Neural cell (in vitro differentiated cells): ENCODE data around the gene CLCN5. TPM values are rescaled to one million over a fixed set of nuclear protein-coding genes. Genes with fewer than 3 reads are reported as not detected.

Source experiments
- H2AFZ ChIP-seq: fragments of 200-600, 300-800 bp; sonication (generic), shearing (Covaris generic); 2 replicates; pipeline ENCODE4 v1.6.0; 2014; ENCODE audit warnings: low read depth, mild to moderate bottlenecking, antibody characterized with exemption, low read length, moderate library complexity
- H3F3A ChIP-seq: fragments of 200-600 bp; shearing (Covaris generic); 2 replicates; pipeline ENCODE4 v1.6.1; 2016; ENCODE audit warnings: mild to moderate bottlenecking, moderate library complexity, mixed read lengths, antibody characterized with exemption, low read length; ENCODE audit not compliant: insufficient read depth, poor library complexity, severe bottlenecking
- H3K27ac ChIP-seq: fragments of 200-600, 300-800 bp; sonication (generic), shearing (Covaris generic); 2 replicates; pipeline ENCODE4 v1.5.1; 2014; ENCODE audit warnings: mild to moderate bottlenecking, low read length, moderate library complexity
- H3K27me3 ChIP-seq: fragments of 300-800, 200-600 bp; sonication (generic), shearing (Covaris generic); 2 replicates; pipeline ENCODE4 v1.6.0; 2014; ENCODE audit warnings: mild to moderate bottlenecking, low read depth, low read length, moderate library complexity; ENCODE audit not compliant: insufficient read depth
- H3K36me3 ChIP-seq: fragments of 300-800, 200-600 bp; sonication (generic), shearing (Covaris generic); 2 replicates; pipeline ENCODE4 v1.5.1; 2014; ENCODE audit warnings: mild to moderate bottlenecking, antibody characterized with exemption, low read length, moderate library complexity; ENCODE audit not compliant: insufficient read depth
- H3K4me2 ChIP-seq: fragments of 300-800, 200-600 bp; sonication (generic), shearing (Covaris generic); 2 replicates; pipeline ENCODE4 v1.6.0; 2014; ENCODE audit warnings: mild to moderate bottlenecking, low read length
- H3K4me3 ChIP-seq: fragments of 300-800, 200-600 bp; sonication (generic), shearing (Covaris generic); 2 replicates; pipeline ENCODE4 v1.5.1; 2014; ENCODE audit warnings: mild to moderate bottlenecking, low read length, moderate library complexity
- H3K79me2 ChIP-seq: fragments of 200-600 bp; shearing (Covaris generic); replicated peaks from 2 replicates; pipeline ENCODE4 v1.6.0; 2014; ENCODE audit warnings: mild to moderate bottlenecking, low read length, moderate library complexity; ENCODE audit not compliant: insufficient read depth
- H3K9ac ChIP-seq: fragments of 300-800, 200-600 bp; sonication (generic), shearing (Covaris generic); 2 replicates; pipeline ENCODE4 v1.6.1; 2016; ENCODE audit warnings: mild to moderate bottlenecking, low read length, mixed read lengths
- H3K9me2 ChIP-seq: fragments of 200-600 bp; shearing (Covaris generic); 2 replicates; pipeline ENCODE4 v1.6.1; 2016; ENCODE audit warnings: mild to moderate bottlenecking, low read length, mixed read lengths; ENCODE audit not compliant: insufficient read depth
- H3K9me3 ChIP-seq: fragments of 200-600, 300-800 bp; sonication (generic), shearing (Covaris generic); 2 replicates; pipeline ENCODE4 v1.6.1; 2016; ENCODE audit warnings: mild to moderate bottlenecking, mixed run types, low read length, moderate library complexity, mixed read lengths
- H4K20me1 ChIP-seq: fragments of 200-600 bp; shearing (Covaris generic); 2 replicates; pipeline ENCODE4 v1.6.1; 2016; ENCODE audit warnings: mild to moderate bottlenecking, mixed run types; ENCODE audit not compliant: insufficient read depth
- EP300 ChIP-seq: fragments of 450-650 bp; conservative IDR thresholded peaks from 2 replicates; pipeline ENCODE4 v1.6.1; 2014; ENCODE audit warnings: antibody characterized with exemption, mild to moderate bottlenecking, moderate library complexity; ENCODE audit not compliant: poor library complexity, severe bottlenecking
- EZH2 ChIP-seq: fragments of 200-600, 300-800 bp; shearing (Covaris generic), sonication (generic); IDR thresholded peaks from 2 replicates; pipeline ENCODE4 v1.6.1; 2014; ENCODE audit warnings: antibody characterized with exemption, low read length, borderline replicate concordance, mild to moderate bottlenecking; ENCODE audit not compliant: insufficient read depth, poor library complexity, severe bottlenecking
- MXI1 ChIP-seq: fragments of 450-650 bp; conservative IDR thresholded peaks from 2 replicates; pipeline ENCODE4 v1.6.1; 2014; ENCODE audit warnings: antibody characterized with exemption, mild to moderate bottlenecking; ENCODE audit not compliant: poor library complexity, severe bottlenecking
- POLR2AphosphoS5 ChIP-seq: IDR thresholded peaks from 2 replicates; pipeline ENCODE4 v1.6.1; 2012
- RAD21 ChIP-seq: fragments of 450-650 bp; conservative IDR thresholded peaks from 2 replicates; pipeline ENCODE4 v1.6.1; 2014; ENCODE audit warnings: antibody characterized with exemption, mild to moderate bottlenecking, moderate library complexity
- SMC3 ChIP-seq: fragments of 450-650 bp; conservative IDR thresholded peaks from 2 replicates; pipeline ENCODE4 v1.6.1; 2014; ENCODE audit warnings: antibody characterized with exemption, mild to moderate bottlenecking, moderate library complexity; ENCODE audit not compliant: poor library complexity
- TAF1 ChIP-seq: IDR thresholded peaks from 2 replicates; pipeline ENCODE4 v1.6.1; 2012; ENCODE audit warnings: low read depth
- polyA plus RNA-seq: library from polyadenylated mRNA; depleted of rRNA; stranded (reverse); fragments of >200 nt; gene quantifications from 2 replicates; pipeline ENCODE4 v1.2.3, GENCODE V29; 2014
- TF ChIP-seq, protein P1 (sequence below): IDR thresholded peaks from 2 replicates; pipeline ENCODE4 v1.6.1; 2012; ENCODE audit warnings: borderline replicate concordance
- TF ChIP-seq, protein P2 (sequence below): fragments of 450-650 bp; IDR thresholded peaks from 2 replicates; pipeline ENCODE4 v1.5.1; 2014; ENCODE audit warnings: antibody characterized with exemption, mild to moderate bottlenecking, moderate library complexity; ENCODE audit not compliant: poor library complexity, severe bottlenecking

The CLCN5 gene
- polyA plus RNA-seq, 1 donor from 2014 or later = 13.1 TPM

DNA sequence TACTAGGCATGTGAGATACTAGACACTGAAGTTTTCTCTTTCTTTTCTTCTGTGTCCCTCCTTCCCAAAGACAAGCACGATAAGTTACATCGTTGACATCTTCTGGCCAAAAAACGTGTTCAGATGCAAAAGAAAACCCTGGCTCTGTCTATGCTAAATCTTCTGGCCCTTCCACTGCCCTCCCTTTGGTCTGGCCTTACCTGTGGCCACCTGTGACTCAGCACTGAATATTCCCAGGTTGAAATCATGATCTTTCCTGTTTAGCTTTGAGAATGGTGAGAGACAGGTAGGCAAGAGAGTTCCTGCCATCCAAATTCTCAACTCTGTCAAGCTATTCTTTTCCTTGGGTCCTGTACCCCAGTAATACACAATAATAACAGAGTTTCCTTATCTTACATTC is 12.3 kb downstream of the CLCN5 start:
- TF ChIP-seq POLR2AphosphoS5 (no peak), SMC3 (no peak), EP300 (no peak), TAF1 (no peak), RAD21 (no peak), MXI1 (no peak), EZH2 (no peak)
- TF ChIP-seq, protein P1, sequence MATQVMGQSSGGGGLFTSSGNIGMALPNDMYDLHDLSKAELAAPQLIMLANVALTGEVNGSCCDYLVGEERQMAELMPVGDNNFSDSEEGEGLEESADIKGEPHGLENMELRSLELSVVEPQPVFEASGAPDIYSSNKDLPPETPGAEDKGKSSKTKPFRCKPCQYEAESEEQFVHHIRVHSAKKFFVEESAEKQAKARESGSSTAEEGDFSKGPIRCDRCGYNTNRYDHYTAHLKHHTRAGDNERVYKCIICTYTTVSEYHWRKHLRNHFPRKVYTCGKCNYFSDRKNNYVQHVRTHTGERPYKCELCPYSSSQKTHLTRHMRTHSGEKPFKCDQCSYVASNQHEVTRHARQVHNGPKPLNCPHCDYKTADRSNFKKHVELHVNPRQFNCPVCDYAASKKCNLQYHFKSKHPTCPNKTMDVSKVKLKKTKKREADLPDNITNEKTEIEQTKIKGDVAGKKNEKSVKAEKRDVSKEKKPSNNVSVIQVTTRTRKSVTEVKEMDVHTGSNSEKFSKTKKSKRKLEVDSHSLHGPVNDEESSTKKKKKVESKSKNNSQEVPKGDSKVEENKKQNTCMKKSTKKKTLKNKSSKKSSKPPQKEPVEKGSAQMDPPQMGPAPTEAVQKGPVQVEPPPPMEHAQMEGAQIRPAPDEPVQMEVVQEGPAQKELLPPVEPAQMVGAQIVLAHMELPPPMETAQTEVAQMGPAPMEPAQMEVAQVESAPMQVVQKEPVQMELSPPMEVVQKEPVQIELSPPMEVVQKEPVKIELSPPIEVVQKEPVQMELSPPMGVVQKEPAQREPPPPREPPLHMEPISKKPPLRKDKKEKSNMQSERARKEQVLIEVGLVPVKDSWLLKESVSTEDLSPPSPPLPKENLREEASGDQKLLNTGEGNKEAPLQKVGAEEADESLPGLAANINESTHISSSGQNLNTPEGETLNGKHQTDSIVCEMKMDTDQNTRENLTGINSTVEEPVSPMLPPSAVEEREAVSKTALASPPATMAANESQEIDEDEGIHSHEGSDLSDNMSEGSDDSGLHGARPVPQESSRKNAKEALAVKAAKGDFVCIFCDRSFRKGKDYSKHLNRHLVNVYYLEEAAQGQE = no peak
- TF ChIP-seq, protein P2, sequence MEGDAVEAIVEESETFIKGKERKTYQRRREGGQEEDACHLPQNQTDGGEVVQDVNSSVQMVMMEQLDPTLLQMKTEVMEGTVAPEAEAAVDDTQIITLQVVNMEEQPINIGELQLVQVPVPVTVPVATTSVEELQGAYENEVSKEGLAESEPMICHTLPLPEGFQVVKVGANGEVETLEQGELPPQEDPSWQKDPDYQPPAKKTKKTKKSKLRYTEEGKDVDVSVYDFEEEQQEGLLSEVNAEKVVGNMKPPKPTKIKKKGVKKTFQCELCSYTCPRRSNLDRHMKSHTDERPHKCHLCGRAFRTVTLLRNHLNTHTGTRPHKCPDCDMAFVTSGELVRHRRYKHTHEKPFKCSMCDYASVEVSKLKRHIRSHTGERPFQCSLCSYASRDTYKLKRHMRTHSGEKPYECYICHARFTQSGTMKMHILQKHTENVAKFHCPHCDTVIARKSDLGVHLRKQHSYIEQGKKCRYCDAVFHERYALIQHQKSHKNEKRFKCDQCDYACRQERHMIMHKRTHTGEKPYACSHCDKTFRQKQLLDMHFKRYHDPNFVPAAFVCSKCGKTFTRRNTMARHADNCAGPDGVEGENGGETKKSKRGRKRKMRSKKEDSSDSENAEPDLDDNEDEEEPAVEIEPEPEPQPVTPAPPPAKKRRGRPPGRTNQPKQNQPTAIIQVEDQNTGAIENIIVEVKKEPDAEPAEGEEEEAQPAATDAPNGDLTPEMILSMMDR = no peak
- no peak overlapping the region for H3K27ac ChIP-seq
- H2AFZ ChIP-seq = no peak overlapping the region
- no peaks in the 10 kb centered on the region for H3K79me2 ChIP-seq
- no peaks in the 10 kb centered on the region for H3K27me3 ChIP-seq
- H3K9ac ChIP-seq = no peak overlapping the region
- H3F3A ChIP-seq = no peaks in the 10 kb centered on the region
- no peak overlapping the region for H3K4me2 ChIP-seq
- H3K9me2 ChIP-seq = no peaks in the 10 kb centered on the region
- H3K36me3 ChIP-seq = no peaks in the 10 kb centered on the region
- no peak overlapping the region for H3K4me3 ChIP-seq
- no peaks in the 10 kb centered on the region for H3K9me3 ChIP-seq
- no peaks in the 10 kb centered on the region for H4K20me1 ChIP-seq

- Histone ChIP-seq H3K9me2 (no peaks in the 10 kb centered on the region), H3F3A (no peaks in the 10 kb centered on the region), H3K4me2 (no peak overlapping the region), H3K9me3 (no peaks in the 10 kb centered on the region), H3K36me3 (no peaks in the 10 kb centered on the region), H3K79me2 (no peaks in the 10 kb centered on the region), H3K27me3 (no peaks in the 10 kb centered on the region), H4K20me1 (no peaks in the 10 kb centered on the region), H3K27ac (no peak overlapping the region), H3K9ac (no peak overlapping the region), H3K4me3 (no peak overlapping the region), H2AFZ (no peak overlapping the region)
- TF ChIP-seq EP300 (no peak), SMC3 (no peak), TAF1 (no peak), RAD21 (no peak), MXI1 (no peak), EZH2 (no peak), POLR2AphosphoS5 (no peak)
- TF ChIP-seq, protein P1 = no peak
- TF ChIP-seq, protein P2 = no peak
Observed at GRCh38 chrX:49947781-49948180, 25.4 kb downstream of the CLCN5 start.
